Kidney (tissue), 14 donors: ENCODE data around the gene MT1A. TPM values are rescaled to one million over a fixed set of nuclear protein-coding genes. Genes with fewer than 3 reads are reported as not detected.

Experiments
- DNase-seq, 5 donors: peaks; one replicate each; pipeline ENCODE4 v3.0.0-alpha.2; 2013 to 2020
- FAIRE-seq: peaks from 2 replicates; lab custom pipeline; 2012; peaks lifted over from hg19 to GRCh38; lab: Jason Lieb, UNC
- H3K27ac ChIP-seq, 2 donors: one replicate each; pipeline ENCODE4 v1.7.0; 2013; ENCODE audit warnings: low read depth in 2 of 2, low read length in 2 of 2, inconsistent platforms in 1 of 2
- H3K27me3 ChIP-seq: one replicate; pipeline ENCODE4 v1.7.1; 2013; ENCODE audit warnings: low read length, inconsistent platforms; ENCODE audit not compliant: control insufficient read depth, insufficient read depth
- H3K36me3 ChIP-seq, 3 donors: one replicate each; pipeline versions ENCODE4 v1.7.0 to v1.7.1; 2013; ENCODE audit warnings: low read length in 3 of 3, control low read depth in 1 of 3, inconsistent platforms in 1 of 3; ENCODE audit not compliant: insufficient read depth in 3 of 3, control insufficient read depth in 2 of 3
- H3K4me1 ChIP-seq, 3 donors: one replicate each; pipeline versions ENCODE4 v1.7.0 to v1.7.1; 2013; ENCODE audit warnings: low read length in 3 of 3, inconsistent platforms in 1 of 3, low read depth in 1 of 3; ENCODE audit not compliant: control insufficient read depth in 2 of 3, insufficient read depth in 2 of 3
- H3K4me3 ChIP-seq, 3 donors: one replicate each; pipeline versions ENCODE4 v1.7.0 to v1.8.1; 2013; ENCODE audit warnings: low read length in 3 of 3, control low read depth in 1 of 3, inconsistent platforms in 1 of 3
- H3K9ac ChIP-seq, 3 donors: one replicate each; pipeline versions ENCODE4 v1.7.0 to v1.7.1; 2013; ENCODE audit warnings: low read length in 3 of 3, control low read depth in 1 of 3, inconsistent platforms in 1 of 3
- H3K9me3 ChIP-seq, 3 donors: one replicate each; pipeline versions ENCODE4 v1.7.0 to v1.7.1; 2013; ENCODE audit warnings: low read length in 3 of 3, control low read depth in 1 of 3, inconsistent platforms in 1 of 3; ENCODE audit not compliant: control insufficient read depth in 2 of 3, insufficient read depth in 1 of 3
- intact Hi-C: fragments of 100-400 bp; cut with DNase I; formaldehyde crosslinking; loops from one replicate; pipeline ENCODE4 v1.11.1; 2022
- polyA plus RNA-seq: library from polyadenylated mRNA; stranded (reverse); fragments of 350-450 nt; fragmentation: Illumina TruSeq; extraction: RNeasy Lipid Tissue Mini Kit (QIAGEN cat#74804); gene quantifications from one replicate; pipeline ENCODE4 v1.2.3, GENCODE V29; 2014; ENCODE audit warnings: low read depth, low replicate concordance; ENCODE audit not compliant: insufficient read depth
- total RNA-seq: library from RNA; stranded (reverse); fragmentation: NEBNext Ultra II Directional; extraction: Animal tissue kit (Norgen Biotek cat#: 25700); gene quantifications from one replicate; pipeline ENCODE4 v1.2.1, GENCODE V29; 2021
- TF ChIP-seq, protein P1 (sequence below): IDR thresholded peaks from 3 replicates; pipeline ENCODE4 v1.5.1; 2012; ENCODE audit warnings: mild to moderate bottlenecking, moderate library complexity, borderline replicate concordance; ENCODE audit not compliant: insufficient read depth; ENCODE audit errors: extremely low read depth
- donor health status: control.
- donor health status: control.
- donor health status: control.
- donor health status: control.
- donor health status: control.
- donor health status: DM: yes; HTN: yes; CAD: no.
- donor health status: Normal renal cell carcinoma (clear cell type).

MT1A gene
- total and polyA plus RNA-seq, 2 donors from 2014 or later = 3.1 to 19.8 TPM

DNA sequence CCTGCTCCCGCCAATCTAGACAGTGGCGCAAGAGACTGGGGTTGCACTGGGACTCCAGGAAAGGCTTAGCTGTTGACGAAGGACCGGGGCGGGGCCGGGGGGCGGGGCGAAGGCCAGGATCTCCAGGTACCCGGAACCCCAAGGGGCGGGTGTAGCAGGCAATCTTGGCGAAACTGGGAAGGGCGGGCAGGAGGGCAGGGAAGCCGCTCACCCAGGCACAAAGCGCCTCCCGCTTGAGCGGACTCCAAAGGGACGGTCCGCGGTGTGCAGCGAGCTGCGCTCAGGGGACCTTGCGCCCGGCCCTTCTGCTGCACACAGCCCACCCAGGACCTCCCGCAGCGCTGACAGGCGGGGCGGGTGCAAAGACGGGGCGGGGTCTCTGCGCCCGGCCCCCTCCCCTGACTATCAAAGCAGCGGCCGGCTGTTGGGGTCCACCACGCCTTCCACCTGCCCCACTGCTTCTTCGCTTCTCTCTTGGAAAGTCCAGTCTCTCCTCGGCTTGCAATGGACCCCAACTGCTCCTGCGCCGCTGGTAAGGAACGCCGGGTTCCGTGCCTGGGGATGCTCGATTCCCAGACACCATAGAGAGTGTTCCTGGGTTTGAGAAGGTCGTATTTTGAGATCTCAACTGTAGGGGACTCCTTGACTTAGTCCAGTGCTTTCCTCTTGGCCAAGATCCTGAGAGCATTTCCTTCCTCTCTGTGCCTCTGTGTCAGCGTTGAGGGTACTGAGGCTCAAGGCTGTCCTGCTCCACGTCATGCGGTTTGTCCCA, 19.3 kb downstream of the MT1A start, which contains the start of gene MT1F:
Gene MT1F, plus strand, starts transcription at position 405 of the 772 bp plus-strand sequence. Its CDS starts 100 bp downstream, at position 505.
- Histone ChIP-seq H3K9ac (peak within 1 kb of the TSS; percentile 6 to 66 (median 64)), H3K9me3 (no peaks in the 10 kb centered on the region)
- intact Hi-C loops = no loop called here

GRCh38 chr16:56658327-56658875, 19.9 kb downstream of the MT1A start:
- peaks cover 20% of the 10 kb centered on the region for H3K27me3 ChIP-seq
- H3K9me3 ChIP-seq = no peaks in the 10 kb centered on the region
- H3K9ac ChIP-seq = peak overlapping the region; percentile 6 to 66 (median 64)
- peaks cover 0 to 9% (median 5%) of the 10 kb centered on the region in 3 donors for H3K4me1 ChIP-seq
- intact Hi-C loops = no loop called here
- peak overlapping the region; percentile 40 to 47 for H3K27ac ChIP-seq
- H3K36me3 ChIP-seq = no peaks in the 10 kb centered on the region
- H3K4me3 ChIP-seq = peak overlapping the region; percentile 33 to 97 (median 87)
- no peak for FAIRE-seq
- peak in 2 of 5 donors; percentile 52 to 89 for DNase-seq
- TF ChIP-seq, protein P1, sequence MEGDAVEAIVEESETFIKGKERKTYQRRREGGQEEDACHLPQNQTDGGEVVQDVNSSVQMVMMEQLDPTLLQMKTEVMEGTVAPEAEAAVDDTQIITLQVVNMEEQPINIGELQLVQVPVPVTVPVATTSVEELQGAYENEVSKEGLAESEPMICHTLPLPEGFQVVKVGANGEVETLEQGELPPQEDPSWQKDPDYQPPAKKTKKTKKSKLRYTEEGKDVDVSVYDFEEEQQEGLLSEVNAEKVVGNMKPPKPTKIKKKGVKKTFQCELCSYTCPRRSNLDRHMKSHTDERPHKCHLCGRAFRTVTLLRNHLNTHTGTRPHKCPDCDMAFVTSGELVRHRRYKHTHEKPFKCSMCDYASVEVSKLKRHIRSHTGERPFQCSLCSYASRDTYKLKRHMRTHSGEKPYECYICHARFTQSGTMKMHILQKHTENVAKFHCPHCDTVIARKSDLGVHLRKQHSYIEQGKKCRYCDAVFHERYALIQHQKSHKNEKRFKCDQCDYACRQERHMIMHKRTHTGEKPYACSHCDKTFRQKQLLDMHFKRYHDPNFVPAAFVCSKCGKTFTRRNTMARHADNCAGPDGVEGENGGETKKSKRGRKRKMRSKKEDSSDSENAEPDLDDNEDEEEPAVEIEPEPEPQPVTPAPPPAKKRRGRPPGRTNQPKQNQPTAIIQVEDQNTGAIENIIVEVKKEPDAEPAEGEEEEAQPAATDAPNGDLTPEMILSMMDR = no peak

More for the DNA sequence above, 19.3 kb downstream of the MT1A start, which contains the start of gene MT1F:
- TF ChIP-seq, protein P1 = no peak
- H3K27ac ChIP-seq = peak within 1 kb of the TSS; percentile 40 to 47
- peaks cover 0 to 7% (median 5%) of the 10 kb centered on the region in 3 donors for H3K4me1 ChIP-seq
- DNase-seq = peak; percentile 84 to 97 (median 87)
- FAIRE-seq = no peak
- H3K4me3 ChIP-seq = peak within 1 kb of the TSS; percentile 46 to 97 (median 87)
- H3K36me3 ChIP-seq = no peaks in the 10 kb centered on the region
- H3K27me3 ChIP-seq = peaks cover 18% of the 10 kb centered on the region

DNA sequence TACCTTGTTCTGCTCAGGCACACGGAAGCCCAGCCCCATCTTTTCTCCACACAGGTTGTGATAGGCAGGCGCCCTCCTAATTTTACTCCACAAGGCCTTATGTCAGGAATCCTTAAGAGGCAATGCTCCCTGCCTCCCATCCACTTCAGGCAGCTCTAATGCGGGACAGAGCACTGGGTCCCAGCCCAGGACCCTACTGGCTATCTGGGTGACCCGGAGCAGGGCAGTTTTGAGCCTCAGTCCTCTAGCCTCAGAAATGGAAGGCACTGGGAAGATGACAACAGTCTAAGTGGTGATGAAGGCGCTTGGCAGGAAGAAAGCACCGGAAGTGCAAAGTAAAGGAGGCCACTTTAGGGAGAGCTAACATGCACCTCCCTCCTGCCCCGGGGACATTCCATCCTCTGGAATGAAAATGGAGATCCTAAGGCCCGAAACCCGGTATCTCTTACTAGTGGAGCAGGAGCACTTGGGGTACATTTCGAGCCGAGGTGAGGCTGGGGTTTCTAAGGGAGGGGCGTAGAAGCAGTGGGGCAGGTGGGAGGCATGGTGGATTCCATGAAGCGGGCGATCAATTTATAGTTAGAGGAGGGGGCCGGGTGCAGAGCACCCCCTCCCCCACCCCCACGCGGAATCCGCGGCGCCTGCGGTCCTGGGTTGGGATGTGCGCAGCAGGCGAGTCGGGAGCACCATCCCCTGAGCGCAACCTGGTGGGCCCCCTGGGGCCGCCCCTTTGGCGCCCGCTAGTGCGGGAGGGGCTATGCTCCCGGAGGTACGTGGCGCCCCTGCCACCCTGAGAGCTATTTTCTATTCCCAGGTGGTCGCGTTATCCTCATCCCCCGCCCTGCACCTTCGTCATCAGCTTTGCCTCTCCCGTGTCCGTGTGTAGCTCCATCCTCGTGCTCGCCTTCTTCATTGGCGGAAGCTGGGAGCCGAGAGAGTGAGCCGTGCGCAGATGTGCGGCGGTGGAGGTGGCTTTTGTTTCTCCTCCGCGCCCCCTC, 24.2 kb downstream of the MT1A start:
- H3K27ac ChIP-seq = no peak overlapping the region
- intact Hi-C loops = no loop called here
- no peak overlapping the region for H3K9ac ChIP-seq
- no peaks in the 10 kb centered on the region for H3K9me3 ChIP-seq
- H3K4me1 ChIP-seq = peaks cover 0 to 9% (median 5%) of the 10 kb centered on the region in 3 donors
- H3K4me3 ChIP-seq = no peak overlapping the region
- TF ChIP-seq, protein P1 = no peak
- H3K36me3 ChIP-seq = no peaks in the 10 kb centered on the region
- peaks cover 45% of the 10 kb centered on the region for H3K27me3 ChIP-seq
- no peak for FAIRE-seq
- DNase-seq = peak in 1 of 5 donors; percentile 40
